GM18505 (cell line): ENCODE data around the gene TOPAZ1.

Experiments used
- ATAC-seq: cut with Tn5 transposase; IDR thresholded peaks from one replicate; pipeline ENCODE4 v1.9.1; 2021; ENCODE audit not compliant: unreplicated experiment
- POLR2A ChIP-seq: IDR thresholded peaks from 4 replicates; pipeline ENCODE4 v1.6.1; 2011; ENCODE audit warnings: borderline replicate concordance; ENCODE audit not compliant: insufficient read depth, insufficient read length; ENCODE audit errors: extremely low read depth

The TOPAZ1 gene

GRCh38 chr3:44280077-44280476, 38.4 kb downstream of the TOPAZ1 start:
- no peak for TF ChIP-seq POLR2A
- no peak for ATAC-seq

DNA sequence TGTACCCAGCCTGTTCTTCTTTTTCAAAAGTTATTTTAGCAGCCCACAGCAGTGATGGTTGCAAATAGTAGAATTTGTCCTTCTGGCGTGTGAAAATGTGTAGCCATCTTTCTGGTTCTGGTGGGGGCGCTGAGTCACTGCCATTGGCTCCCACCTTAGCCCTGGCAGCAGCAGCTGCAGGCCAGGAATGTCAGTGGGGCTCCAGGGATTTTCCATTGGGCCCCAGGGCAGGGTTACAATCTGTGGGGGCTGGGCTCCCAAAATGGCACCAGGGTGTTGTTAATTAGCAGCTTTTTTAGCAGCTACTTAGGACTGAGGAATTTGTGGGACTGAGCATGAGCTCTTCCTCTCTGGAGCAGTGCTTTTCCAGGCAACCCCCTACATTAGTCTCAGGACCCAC, 38.9 kb downstream of the TOPAZ1 start:
- TF ChIP-seq POLR2A, result no peak
- no peak for ATAC-seq

DNA sequence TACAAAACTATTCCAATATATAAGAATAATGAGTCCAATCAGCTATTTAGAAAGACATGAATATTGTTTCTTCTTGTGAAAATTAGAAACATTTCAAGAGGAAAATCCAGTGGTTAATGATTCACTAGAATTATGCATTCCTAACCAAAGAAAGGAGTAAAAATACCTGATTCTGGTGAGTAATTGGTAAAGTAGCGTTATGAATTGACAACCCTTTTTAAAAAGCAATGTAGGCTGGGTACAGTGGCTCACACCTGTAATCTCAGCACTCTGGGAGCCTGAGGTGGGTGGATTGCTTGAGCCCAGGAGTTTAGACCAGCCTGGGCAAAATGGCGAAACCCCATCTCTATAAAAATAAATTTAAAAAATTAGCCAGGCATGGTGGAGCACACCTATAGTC, 43.3 kb downstream of the TOPAZ1 start:
- ATAC-seq, result no peak
- no peak for TF ChIP-seq POLR2A

DNA sequence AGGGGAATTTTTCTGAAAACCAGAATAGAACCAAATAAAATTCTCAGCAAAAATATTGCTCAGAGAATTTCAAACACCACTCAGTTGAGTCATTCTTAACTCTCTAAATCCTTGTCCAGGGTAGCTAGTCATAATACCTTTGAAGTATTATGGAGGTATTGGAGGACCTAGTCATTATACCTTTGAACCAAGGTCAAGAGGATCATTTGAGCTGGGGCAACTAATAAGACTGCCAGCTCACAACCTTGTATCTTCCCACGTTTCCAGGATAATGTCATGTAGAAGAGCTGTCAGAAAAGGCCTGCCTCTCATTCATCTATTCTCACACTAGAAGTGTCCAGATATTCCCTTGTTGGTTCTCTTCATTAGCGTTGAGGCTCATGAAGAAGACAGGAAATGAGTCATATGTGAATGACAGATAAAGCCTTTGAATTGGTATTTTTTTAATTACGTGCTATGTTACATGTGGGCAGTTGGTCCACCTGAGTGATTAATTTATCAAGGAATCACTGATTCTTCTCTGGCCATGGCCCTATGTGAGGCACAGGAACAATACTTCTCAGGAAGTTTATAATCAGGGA, 48.3 kb downstream of the TOPAZ1 start:
- no peak for TF ChIP-seq POLR2A
- no peak for ATAC-seq

DNA sequence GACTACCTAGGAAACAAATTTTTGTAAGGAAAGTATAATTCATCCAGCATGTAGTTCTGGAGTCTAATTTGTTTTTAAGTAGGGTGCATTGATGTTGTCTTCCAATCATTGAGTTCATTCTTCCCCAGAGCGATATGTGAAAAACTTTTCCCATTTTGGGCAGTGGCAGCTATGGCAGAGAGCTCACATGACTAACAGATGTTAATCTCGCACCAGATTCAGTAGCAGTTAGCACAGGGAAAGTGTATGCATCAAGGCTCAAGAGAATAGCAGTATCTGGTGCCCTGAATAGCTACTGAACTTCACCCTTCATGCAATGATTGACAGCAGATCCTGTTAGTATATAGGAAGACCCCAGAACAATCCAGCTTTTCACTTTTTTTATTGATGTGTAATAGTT, 50.6 kb downstream of the TOPAZ1 start:
- no peak for ATAC-seq
- no peak for TF ChIP-seq POLR2A

- no peak for ATAC-seq
- TF ChIP-seq POLR2A, result no peak
Measured at GRCh38 chr3:44292947-44293346, 51.3 kb downstream of the TOPAZ1 start.

- ATAC-seq, result no peak
- TF ChIP-seq POLR2A, result no peak
Measured at GRCh38 chr3:44297255-44297654, 55.6 kb downstream of the TOPAZ1 start.

DNA sequence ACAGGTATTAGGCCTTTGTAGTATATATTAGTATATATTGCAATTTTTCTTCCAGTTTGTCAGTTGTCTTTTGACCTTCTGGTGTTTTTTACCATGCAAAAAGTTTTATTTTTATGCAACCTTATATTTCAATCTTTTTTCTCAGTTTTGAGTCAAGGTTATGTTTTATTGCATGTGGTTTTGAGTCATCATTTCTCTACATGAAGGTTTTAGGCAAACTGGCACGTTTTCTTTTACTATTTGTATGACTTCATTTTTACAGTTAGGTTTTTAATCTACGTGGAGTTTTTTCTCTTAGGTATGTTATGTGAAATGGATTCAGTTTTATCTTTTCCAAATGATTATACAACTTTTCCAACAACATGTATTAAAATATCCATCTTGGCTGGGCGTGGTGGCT, 60.1 kb downstream of the TOPAZ1 start:
- no peak for TF ChIP-seq POLR2A
- no peak for ATAC-seq

DNA sequence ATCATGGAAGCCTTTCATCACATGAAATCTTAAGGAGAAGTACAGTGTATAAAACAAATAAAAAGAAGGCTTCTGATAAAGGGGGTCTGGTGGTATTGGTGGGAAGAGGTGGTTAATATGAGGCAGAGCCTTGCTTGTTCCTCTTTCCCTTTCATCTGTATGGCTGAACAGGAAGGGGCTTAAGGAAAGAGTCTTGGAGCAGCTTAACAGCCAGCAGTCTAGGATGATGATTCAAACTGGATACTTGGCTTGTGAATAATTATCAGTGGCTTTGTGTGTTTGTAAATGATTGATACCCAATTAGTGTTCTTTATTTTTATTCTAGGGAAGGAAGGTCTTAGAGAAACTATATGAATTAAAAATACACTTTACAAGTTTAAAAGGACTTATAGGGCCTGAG, 67.8 kb downstream of the TOPAZ1 start:
- no peak for ATAC-seq

DNA sequence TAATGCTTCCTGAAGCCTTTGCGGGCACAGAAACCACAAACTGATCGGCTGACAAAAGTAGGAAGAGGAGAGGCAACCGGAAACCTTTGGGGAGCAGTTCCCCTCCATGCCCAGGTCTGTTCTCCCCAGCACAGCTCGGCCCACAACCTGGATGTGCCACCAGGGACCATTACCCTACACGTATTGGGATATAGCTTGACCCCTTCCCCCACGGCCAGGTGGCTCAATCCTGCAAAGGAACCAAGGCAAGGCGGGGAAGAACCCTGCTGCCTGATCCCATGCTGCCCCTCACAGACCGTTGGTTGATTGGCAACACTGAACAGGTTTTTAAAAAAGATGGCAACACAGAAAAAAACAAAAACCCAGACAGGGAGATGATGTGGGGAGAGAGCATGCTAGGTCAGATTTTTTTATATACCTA, 77.2 kb downstream of the TOPAZ1 start:
- no peak for TF ChIP-seq POLR2A
- ATAC-seq, result no peak

More for the DNA sequence above, 67.8 kb downstream of the TOPAZ1 start:
- no peak for TF ChIP-seq POLR2A

- no peak for ATAC-seq
- TF ChIP-seq POLR2A, result no peak
Measured at GRCh38 chr3:44321335-44321734, 79.6 kb downstream of the TOPAZ1 start.

DNA sequence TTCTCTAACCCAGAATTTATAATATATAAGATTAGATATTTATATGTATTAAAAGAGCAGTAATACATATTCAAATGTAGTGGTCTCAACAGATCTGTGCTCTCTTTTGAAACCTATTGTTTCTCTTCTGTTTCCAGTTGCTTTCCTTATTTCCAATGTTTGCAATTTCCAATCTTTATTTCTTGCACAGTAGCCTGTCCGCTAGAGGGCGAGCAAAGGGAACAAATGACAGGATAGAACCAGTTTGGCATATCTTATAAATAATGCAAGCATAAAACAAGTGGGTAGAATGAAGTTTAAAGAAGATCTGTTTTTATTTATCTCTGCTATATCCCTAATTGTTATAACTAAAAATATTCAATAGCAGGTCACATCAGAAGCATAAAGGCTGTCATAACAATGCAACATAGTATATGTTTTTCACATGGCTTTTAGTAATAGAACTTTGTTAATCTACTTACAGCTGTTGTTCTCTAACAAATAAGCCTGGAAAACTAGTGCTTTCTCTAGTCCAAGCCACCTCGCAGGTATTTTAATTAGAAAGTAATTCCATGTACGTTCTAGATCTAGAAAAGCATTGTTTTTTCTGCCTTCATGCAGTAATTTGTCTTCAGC, 81.8 kb downstream of the TOPAZ1 start:
- no peak for ATAC-seq
- no peak for TF ChIP-seq POLR2A

DNA sequence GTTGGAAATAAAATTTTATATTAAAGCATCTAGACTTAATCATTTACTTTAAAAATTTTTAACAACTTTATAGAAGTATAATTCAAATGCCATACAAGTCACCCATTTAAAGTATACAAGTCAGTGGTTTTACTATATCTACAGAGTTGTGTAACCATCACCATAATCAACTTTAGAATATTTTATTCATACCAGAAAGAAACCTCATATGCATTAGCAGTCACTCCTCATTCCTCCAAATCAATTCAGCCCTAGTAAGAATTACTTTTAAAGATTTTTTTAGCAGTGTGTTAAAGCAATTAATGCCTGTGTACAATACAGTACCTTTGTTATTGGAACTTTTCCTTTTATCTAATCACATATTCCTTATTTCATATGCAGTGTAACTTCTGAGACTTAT, 82.9 kb downstream of the TOPAZ1 start:
- no peak for ATAC-seq
- TF ChIP-seq POLR2A, result no peak

GRCh38 chr3:44326019-44326418, 84.3 kb downstream of the TOPAZ1 start:
- no peak for ATAC-seq
- no peak for TF ChIP-seq POLR2A
